ENCODE measurements around the gene GPAT3. TPM values are rescaled to one million over a fixed set of nuclear protein-coding genes. Genes with fewer than 3 reads are reported as not detected.

Gene GPAT3
- total RNA-seq, 1 experiment from 2014 or later: 29.1 TPM

DNA sequence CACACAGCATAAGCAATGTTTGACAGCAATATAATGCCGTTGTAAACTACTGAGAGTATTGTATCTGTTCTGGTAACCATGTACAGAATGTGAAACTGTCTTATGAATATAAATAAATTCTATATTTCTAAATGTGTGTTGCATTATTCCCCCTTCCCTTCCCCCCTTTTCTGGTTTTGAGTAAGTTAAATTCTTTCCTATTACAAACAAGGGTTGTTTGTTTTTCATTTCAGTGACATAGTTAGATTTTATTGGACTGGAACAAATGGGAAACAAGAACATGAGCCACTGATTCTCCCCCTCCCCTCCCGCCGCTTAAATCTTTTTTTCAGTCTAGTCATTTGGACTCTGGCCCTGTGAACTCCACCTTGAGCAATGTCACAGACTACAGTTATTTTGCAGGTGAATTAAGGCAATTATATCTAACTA, 69.8 kb downstream of the GPAT3 start:
- no peaks in the 10 kb centered on the region for H3K9me2 ChIP-seq (ENCODE audit: insufficient read depth)
- TF ChIP-seq, protein P1, sequence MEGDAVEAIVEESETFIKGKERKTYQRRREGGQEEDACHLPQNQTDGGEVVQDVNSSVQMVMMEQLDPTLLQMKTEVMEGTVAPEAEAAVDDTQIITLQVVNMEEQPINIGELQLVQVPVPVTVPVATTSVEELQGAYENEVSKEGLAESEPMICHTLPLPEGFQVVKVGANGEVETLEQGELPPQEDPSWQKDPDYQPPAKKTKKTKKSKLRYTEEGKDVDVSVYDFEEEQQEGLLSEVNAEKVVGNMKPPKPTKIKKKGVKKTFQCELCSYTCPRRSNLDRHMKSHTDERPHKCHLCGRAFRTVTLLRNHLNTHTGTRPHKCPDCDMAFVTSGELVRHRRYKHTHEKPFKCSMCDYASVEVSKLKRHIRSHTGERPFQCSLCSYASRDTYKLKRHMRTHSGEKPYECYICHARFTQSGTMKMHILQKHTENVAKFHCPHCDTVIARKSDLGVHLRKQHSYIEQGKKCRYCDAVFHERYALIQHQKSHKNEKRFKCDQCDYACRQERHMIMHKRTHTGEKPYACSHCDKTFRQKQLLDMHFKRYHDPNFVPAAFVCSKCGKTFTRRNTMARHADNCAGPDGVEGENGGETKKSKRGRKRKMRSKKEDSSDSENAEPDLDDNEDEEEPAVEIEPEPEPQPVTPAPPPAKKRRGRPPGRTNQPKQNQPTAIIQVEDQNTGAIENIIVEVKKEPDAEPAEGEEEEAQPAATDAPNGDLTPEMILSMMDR (conservative IDR thresholded peaks at IDR 0.05): no peak
- TF ChIP-seq EZH2 (IDR thresholded peaks at IDR 0.05; ENCODE audit: low read depth): no peak
- H3K79me2 ChIP-seq (ENCODE audit: low read depth): no peaks in the 10 kb centered on the region
- intact Hi-C loops (cut with micrococcal nuclease; ENCODE audit: unreplicated experiment): no loop called here
- no peak overlapping the region for H3K4me3 ChIP-seq
- H3K4me1 ChIP-seq (replicated peaks; ENCODE audit: insufficient read depth): no peaks in the 10 kb centered on the region
- H3K36me3 ChIP-seq (ENCODE audit: low read depth): no peaks in the 10 kb centered on the region
- H3K4me2 ChIP-seq: no peak overlapping the region
- no TSS peak for BruUV-seq (replicated peaks)
- no peaks in the 10 kb centered on the region for H3K27me3 ChIP-seq (ENCODE audit: insufficient read depth, low read depth)
- ChIA-PET POLR2A (ENCODE audit: unreplicated experiment) (no interaction called here), CTCF (no interaction called here)
- H4K20me1 ChIP-seq (ENCODE audit: insufficient read depth): no peaks in the 10 kb centered on the region
- DNase-seq: no peak
- H3F3A ChIP-seq (ENCODE audit: insufficient read depth, low read depth): no peaks in the 10 kb centered on the region
- no peak overlapping the region for H3K27ac ChIP-seq
- no peaks in the 10 kb centered on the region for H3K9me3 ChIP-seq (ENCODE audit: insufficient read depth, low read depth)
- H2AFZ ChIP-seq: no peak overlapping the region

DNA sequence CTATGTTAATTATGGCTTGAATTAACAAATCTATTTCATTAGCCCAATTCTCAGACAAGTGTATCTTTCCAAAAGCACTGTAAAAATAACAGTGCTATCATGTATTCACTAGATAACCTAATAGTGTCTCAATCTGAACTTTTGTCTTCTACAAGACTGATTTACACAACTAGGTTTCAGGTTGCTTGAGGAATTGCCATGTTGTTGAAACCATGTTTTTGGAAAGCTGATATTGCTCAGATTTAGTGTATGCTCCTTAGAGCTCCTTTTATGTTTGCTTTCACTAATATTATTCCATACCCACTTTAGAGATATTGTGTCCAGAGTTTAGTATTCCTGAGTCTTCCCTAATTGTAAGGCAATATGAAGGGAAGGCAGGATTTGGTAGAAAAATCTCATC, 70.6 kb downstream of the GPAT3 start:
- Histone ChIP-seq H3K9me2 (ENCODE audit: insufficient read depth) (no peaks in the 10 kb centered on the region), H3F3A (ENCODE audit: insufficient read depth, low read depth) (no peaks in the 10 kb centered on the region), H4K20me1 (ENCODE audit: insufficient read depth) (no peaks in the 10 kb centered on the region), H3K4me1 (replicated peaks; ENCODE audit: insufficient read depth) (no peaks in the 10 kb centered on the region), H3K27ac (no peak overlapping the region), H2AFZ (no peak overlapping the region), H3K9me3 (ENCODE audit: insufficient read depth, low read depth) (no peaks in the 10 kb centered on the region), H3K36me3 (ENCODE audit: low read depth) (no peaks in the 10 kb centered on the region), H3K4me3 (no peak overlapping the region), H3K27me3 (ENCODE audit: insufficient read depth, low read depth) (no peaks in the 10 kb centered on the region), H3K79me2 (ENCODE audit: low read depth) (no peaks in the 10 kb centered on the region), H3K4me2 (no peak overlapping the region)
- ChIA-PET POLR2A (ENCODE audit: unreplicated experiment) (no interaction called here), CTCF (no interaction called here)
- intact Hi-C loops (cut with micrococcal nuclease; ENCODE audit: unreplicated experiment): no loop called here
- BruUV-seq (replicated peaks): no TSS peak
- TF ChIP-seq, protein P1 (conservative IDR thresholded peaks at IDR 0.05): no peak
- no peak for TF ChIP-seq EZH2 (IDR thresholded peaks at IDR 0.05; ENCODE audit: low read depth)
- no peak for DNase-seq

DNA sequence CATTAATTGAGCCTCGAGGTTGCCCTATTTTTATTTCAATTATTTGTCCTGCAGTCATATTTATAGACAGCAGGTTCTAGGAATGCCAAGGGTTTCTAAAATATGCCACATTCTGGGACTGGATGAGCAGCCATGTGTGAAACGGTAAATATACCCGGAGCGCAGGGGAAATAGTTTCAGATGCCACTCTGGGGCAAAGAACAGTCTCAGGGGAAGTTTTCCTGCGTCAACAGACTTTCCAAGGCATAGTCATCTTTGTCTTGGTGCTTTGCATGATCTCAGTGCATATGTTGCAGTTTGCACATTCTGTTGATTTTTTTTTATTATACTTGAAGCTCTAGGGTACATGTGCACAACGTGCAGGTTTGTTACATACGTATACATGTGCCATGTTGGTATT, 71.0 kb downstream of the GPAT3 start:
- H3K27me3 ChIP-seq (ENCODE audit: insufficient read depth, low read depth): no peaks in the 10 kb centered on the region
- H3K4me3 ChIP-seq: no peak overlapping the region
- intact Hi-C loops (cut with micrococcal nuclease; ENCODE audit: unreplicated experiment): no loop called here
- H3K36me3 ChIP-seq (ENCODE audit: low read depth): no peaks in the 10 kb centered on the region
- POLR2A ChIA-PET (ENCODE audit: unreplicated experiment): no interaction called here
- no peak overlapping the region for H2AFZ ChIP-seq
- H3K79me2 ChIP-seq (ENCODE audit: low read depth): no peaks in the 10 kb centered on the region
- TF ChIP-seq, protein P1 (conservative IDR thresholded peaks at IDR 0.05): no peak
- no peak for TF ChIP-seq EZH2 (IDR thresholded peaks at IDR 0.05; ENCODE audit: low read depth)
- H4K20me1 ChIP-seq (ENCODE audit: insufficient read depth): no peaks in the 10 kb centered on the region
- no peaks in the 10 kb centered on the region for H3K9me3 ChIP-seq (ENCODE audit: insufficient read depth, low read depth)
- no peaks in the 10 kb centered on the region for H3F3A ChIP-seq (ENCODE audit: insufficient read depth, low read depth)
- no peak for DNase-seq
- CTCF ChIA-PET: no interaction called here
- H3K27ac ChIP-seq: no peak overlapping the region
- no peaks in the 10 kb centered on the region for H3K4me1 ChIP-seq (replicated peaks; ENCODE audit: insufficient read depth)
- BruUV-seq (replicated peaks): no TSS peak
- no peak overlapping the region for H3K4me2 ChIP-seq
- no peaks in the 10 kb centered on the region for H3K9me2 ChIP-seq (ENCODE audit: insufficient read depth)

All from PC-9 (cell line).